Measurements from ENCODE around the gene RTP2. TPM values are rescaled to one million over a fixed set of nuclear protein-coding genes. Genes with fewer than 3 reads are reported as not detected.
A peak's percentile ranks its signal among the peaks of the same experiment; 100 is the strongest.

Gene RTP2
- total and polyA plus RNA-seq, 9 of the 15 experiments (the other 6 are each of a cell fraction or from before 2014, with no cell fraction given), result not detected

DNA sequence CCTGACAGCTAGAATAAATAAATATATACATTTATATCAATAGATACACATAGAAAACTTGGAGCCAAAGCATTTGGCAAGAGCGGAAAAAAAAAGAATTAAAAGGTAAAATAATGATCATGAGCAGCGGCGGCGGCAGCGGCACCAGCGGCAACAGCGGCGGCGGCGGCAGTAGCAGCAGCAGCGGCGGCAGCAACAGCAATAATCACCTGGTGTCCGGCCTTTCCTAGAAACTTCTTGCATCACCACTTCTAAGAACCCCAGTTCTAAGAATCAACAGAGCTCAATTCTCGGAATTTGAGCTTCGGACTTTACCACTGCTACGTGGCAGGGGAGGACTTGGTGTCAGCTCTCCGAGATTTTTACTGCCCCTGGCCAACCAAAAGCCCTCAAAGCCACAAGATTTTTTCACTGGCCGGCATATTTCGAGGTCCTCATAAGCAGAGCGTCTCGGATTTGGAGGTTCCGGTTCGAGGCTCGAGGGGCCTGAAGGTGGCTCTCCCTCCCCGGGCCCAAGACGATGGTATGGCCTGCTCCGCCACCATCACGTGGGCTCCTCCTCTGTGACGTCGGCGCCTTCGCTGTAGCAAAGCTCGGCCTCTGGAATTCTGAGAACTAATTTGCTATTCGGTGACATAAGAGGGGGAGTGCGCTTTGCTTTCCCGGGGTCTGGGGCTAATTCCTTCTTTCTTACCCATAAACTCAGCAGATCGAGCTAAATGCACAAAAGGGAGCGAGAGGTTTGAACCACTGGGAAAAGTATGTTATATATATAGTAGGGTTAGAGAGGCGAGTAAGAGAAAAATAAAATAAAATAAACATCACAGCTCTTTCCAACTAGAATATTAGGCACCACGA, 43.1 kb upstream of the RTP2 start, which contains the start of gene BCL6 (continued):
- TF ChIP-seq HDGF (IDR thresholded peaks at IDR 0.05), result no peak
- peak; percentile 65 for TF ChIP-seq EGR1 (conservative IDR thresholded peaks at IDR 0.05)
- peak; percentile 91 for TF ChIP-seq BHLHE40 (IDR thresholded peaks at IDR 0.05; ENCODE audit: low read length)
- peak; percentile 63; the same call in 1 of the 2 replicates for TF ChIP-seq MYC (IDR thresholded peaks at IDR 0.05; ENCODE audit: low read depth, low read length)
- TF ChIP-seq MYC (CRISPR knock-in tag; IDR thresholded peaks at IDR 0.05; ENCODE audit: borderline replicate concordance, low read depth), result no peak
- peak; percentile 72 for TF ChIP-seq ARID1B (IDR thresholded peaks at IDR 0.05)
- TF ChIP-seq, protein P1, sequence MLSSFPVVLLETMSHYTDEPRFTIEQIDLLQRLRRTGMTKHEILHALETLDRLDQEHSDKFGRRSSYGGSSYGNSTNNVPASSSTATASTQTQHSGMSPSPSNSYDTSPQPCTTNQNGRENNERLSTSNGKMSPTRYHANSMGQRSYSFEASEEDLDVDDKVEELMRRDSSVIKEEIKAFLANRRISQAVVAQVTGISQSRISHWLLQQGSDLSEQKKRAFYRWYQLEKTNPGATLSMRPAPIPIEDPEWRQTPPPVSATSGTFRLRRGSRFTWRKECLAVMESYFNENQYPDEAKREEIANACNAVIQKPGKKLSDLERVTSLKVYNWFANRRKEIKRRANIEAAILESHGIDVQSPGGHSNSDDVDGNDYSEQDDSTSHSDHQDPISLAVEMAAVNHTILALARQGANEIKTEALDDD (IDR thresholded peaks at IDR 0.05), result no peak
- TF ChIP-seq COPS2 (conservative IDR thresholded peaks at IDR 0.05), result no peak
- peak; percentile 99 for TF ChIP-seq CEBPB (tag; IDR thresholded peaks at IDR 0.05)
- peak; percentile 3; the same call in 1 of the 2 replicates for TF ChIP-seq TAL1 (IDR thresholded peaks at IDR 0.05)
- TF ChIP-seq, protein P2, sequence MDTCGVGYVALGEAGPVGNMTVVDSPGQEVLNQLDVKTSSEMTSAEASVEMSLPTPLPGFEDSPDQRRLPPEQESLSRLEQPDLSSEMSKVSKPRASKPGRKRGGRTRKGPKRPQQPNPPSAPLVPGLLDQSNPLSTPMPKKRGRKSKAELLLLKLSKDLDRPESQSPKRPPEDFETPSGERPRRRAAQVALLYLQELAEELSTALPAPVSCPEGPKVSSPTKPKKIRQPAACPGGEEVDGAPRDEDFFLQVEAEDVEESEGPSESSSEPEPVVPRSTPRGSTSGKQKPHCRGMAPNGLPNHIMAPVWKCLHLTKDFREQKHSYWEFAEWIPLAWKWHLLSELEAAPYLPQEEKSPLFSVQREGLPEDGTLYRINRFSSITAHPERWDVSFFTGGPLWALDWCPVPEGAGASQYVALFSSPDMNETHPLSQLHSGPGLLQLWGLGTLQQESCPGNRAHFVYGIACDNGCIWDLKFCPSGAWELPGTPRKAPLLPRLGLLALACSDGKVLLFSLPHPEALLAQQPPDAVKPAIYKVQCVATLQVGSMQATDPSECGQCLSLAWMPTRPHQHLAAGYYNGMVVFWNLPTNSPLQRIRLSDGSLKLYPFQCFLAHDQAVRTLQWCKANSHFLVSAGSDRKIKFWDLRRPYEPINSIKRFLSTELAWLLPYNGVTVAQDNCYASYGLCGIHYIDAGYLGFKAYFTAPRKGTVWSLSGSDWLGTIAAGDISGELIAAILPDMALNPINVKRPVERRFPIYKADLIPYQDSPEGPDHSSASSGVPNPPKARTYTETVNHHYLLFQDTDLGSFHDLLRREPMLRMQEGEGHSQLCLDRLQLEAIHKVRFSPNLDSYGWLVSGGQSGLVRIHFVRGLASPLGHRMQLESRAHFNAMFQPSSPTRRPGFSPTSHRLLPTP (IDR thresholded peaks at IDR 0.05; ENCODE audit: borderline replicate concordance, extremely low read depth, insufficient read length), result no peak
- no peak for TF ChIP-seq ETV6 (IDR thresholded peaks at IDR 0.05; ENCODE audit: borderline replicate concordance in 1 of 2, low read depth in 2 of 2, low read length in 1 of 2)
- TF ChIP-seq ETV6 (CRISPR knock-in tag; IDR thresholded peaks at IDR 0.05; ENCODE audit: borderline replicate concordance), result no peak
- TF ChIP-seq, protein P3, sequence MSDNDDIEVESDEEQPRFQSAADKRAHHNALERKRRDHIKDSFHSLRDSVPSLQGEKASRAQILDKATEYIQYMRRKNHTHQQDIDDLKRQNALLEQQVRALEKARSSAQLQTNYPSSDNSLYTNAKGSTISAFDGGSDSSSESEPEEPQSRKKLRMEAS (CRISPR knock-in tag; IDR thresholded peaks at IDR 0.05), result no peak
- no peak; the same call in 1 of the 2 replicates for TF ChIP-seq NFRKB (IDR thresholded peaks at IDR 0.05; ENCODE audit: low read depth)
- TF ChIP-seq ARID2 (IDR thresholded peaks at IDR 0.05), result no peak
- TF ChIP-seq EP300 (IDR thresholded peaks at IDR 0.05; ENCODE audit: low read length), result peak; percentile 85
- no peak for TF ChIP-seq NFE2 (IDR thresholded peaks at IDR 0.05; ENCODE audit: low read depth)
- TF ChIP-seq STAT5B (CRISPR knock-in tag; IDR thresholded peaks at IDR 0.05), result peak; percentile 73; the same call in 1 of the 2 replicates
- TF ChIP-seq CBFA2T2 (conservative IDR thresholded peaks at IDR 0.05), result peak; percentile 72
- TF ChIP-seq, protein P4, sequence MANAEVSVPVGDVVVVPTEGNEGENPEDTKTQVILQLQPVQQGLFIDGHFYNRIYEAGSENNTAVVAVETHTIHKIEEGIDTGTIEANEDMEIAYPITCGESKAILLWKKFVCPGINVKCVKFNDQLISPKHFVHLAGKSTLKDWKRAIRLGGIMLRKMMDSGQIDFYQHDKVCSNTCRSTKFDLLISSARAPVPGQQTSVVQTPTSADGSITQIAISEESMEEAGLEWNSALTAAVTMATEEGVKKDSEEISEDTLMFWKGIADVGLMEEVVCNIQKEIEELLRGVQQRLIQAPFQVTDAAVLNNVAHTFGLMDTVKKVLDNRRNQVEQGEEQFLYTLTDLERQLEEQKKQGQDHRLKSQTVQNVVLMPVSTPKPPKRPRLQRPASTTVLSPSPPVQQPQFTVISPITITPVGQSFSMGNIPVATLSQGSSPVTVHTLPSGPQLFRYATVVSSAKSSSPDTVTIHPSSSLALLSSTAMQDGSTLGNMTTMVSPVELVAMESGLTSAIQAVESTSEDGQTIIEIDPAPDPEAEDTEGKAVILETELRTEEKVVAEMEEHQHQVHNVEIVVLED (CRISPR knock-in tag; IDR thresholded peaks at IDR 0.05), result 0 out of 2 replicates have a peak, but pooled peaks have one; percentile 17
- no peak; the same call in 1 of the 2 replicates for TF ChIP-seq SMARCA4 (IDR thresholded peaks at IDR 0.05)
- TF ChIP-seq, protein P5, sequence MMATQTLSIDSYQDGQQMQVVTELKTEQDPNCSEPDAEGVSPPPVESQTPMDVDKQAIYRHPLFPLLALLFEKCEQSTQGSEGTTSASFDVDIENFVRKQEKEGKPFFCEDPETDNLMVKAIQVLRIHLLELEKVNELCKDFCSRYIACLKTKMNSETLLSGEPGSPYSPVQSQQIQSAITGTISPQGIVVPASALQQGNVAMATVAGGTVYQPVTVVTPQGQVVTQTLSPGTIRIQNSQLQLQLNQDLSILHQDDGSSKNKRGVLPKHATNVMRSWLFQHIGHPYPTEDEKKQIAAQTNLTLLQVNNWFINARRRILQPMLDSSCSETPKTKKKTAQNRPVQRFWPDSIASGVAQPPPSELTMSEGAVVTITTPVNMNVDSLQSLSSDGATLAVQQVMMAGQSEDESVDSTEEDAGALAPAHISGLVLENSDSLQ (IDR thresholded peaks at IDR 0.05), result no peak
- TF ChIP-seq NCOR1 (IDR thresholded peaks at IDR 0.05), result peak; percentile 68

Measured in K562 (cell line).